HG02759 (cell line): ENCODE data around the gene JAKMIP1.

Source experiments
- ATAC-seq: cut with Tn5 transposase; IDR thresholded peaks from one replicate; pipeline ENCODE4 v1.9.1; 2021; ENCODE audit warnings: mild to moderate bottlenecking, moderate library complexity; ENCODE audit not compliant: unreplicated experiment

JAKMIP1 gene

GRCh38 chr4:6047130-6047673 lies 153.1 kb downstream of the JAKMIP1 start:
- no peak for ATAC-seq

GRCh38 chr4:6046526-6047129 lies 153.7 kb downstream of the JAKMIP1 start:
- ATAC-seq: no peak

GRCh38 chr4:6044805-6045204 lies 155.5 kb downstream of the JAKMIP1 start:
- no peak for ATAC-seq

GRCh38 chr4:6044276-6044675 lies 156.1 kb downstream of the JAKMIP1 start:
- no peak for ATAC-seq

- ATAC-seq: no peak
Observed at GRCh38 chr4:6043843-6044242, 156.5 kb downstream of the JAKMIP1 start.

DNA sequence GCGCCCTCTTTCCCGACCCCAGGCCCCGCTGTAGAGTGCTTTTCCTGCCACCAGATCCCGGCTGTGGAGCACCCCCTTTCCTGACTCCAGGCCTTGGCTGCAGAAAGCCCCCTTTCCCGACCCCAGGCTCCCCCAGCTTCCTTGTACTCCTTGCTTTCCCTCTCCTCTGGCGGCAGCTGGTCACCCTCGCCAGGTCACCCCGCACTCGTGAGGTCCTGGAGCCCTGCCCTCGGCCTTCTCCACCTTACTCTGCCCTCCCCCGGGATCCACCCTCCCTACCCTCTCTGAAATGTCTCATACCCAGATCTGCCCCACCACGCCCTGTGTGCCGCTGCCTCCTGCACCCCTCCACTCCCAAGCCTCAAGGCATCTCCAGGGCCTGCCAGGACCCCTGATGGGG lies 157.2 kb downstream of the JAKMIP1 start:
- no peak for ATAC-seq

GRCh38 chr4:6042293-6043063 lies 157.9 kb downstream of the JAKMIP1 start:
- no peak for ATAC-seq

GRCh38 chr4:6041800-6042199 lies 158.5 kb downstream of the JAKMIP1 start:
- ATAC-seq: no peak

GRCh38 chr4:6038711-6039110 lies 161.6 kb downstream of the JAKMIP1 start:
- ATAC-seq: no peak

DNA sequence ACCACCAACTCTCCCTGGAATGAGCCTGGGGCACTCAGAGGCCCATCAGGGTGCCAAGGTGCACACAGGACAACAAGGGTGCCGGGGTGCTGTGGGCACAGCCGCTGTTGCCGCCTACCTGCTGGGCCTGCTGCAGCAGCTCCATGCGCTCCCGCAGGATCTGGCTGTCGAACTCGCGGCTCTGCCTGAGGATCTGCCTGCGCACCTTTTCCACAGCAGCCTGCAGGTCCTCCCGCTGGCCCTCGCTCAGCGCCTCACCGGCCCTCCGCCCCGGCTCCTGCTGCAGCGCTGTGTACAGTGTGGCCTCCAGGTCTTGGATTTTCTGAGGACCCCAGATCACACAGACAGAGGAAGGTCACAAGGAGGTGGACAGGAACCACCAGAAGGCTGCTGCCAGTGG lies 164.6 kb downstream of the JAKMIP1 start:
- ATAC-seq: no peak

- ATAC-seq: no peak
Observed at GRCh38 chr4:6033381-6033780, 167.0 kb downstream of the JAKMIP1 start.

- ATAC-seq: no peak
Observed at GRCh38 chr4:6032249-6033244, 167.8 kb downstream of the JAKMIP1 start.

DNA sequence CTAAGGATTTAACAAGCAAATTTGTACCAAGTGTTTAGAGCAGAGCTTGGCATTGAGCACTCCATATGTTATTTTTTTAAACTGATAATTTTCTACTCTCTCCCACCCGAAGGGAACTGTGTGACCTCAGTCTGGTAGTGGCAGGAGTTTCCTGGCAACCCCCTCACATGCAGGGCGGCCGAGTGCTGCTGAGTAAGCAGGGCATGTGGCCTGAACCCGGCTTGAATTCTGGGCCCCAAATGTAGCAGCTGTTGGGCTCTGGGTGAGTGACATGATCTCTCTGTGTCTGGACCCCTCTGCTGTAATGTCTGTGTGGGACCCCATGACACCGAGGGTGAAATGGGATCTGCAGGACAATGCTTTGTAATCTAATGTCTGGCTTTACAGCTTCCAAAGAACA lies 168.5 kb downstream of the JAKMIP1 start:
- no peak for ATAC-seq

DNA sequence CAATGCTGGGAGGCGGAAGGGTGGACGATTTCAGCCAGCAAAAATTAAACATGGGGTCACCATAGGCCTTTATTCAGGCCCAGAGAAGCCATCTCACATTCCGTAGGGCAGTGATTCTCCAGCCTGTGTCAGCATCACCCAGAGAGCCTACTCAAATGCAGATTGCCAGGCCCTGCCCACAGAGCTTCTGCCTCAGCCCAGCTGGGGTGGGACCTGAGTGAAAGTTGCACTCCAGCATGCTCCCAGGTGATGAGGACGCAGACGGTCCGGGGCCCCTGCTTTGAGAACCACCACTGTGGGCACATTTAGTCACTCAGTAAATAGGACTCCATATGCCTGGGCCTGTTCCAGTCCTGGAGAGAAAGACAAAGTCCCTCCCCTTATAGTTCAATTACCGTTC lies 169.7 kb downstream of the JAKMIP1 start:
- ATAC-seq: no peak

- ATAC-seq: no peak
Observed at GRCh38 chr4:6029254-6029653, 171.1 kb downstream of the JAKMIP1 start.

- no peak for ATAC-seq
Observed at GRCh38 chr4:6028168-6028567, 172.2 kb downstream of the JAKMIP1 start.

DNA sequence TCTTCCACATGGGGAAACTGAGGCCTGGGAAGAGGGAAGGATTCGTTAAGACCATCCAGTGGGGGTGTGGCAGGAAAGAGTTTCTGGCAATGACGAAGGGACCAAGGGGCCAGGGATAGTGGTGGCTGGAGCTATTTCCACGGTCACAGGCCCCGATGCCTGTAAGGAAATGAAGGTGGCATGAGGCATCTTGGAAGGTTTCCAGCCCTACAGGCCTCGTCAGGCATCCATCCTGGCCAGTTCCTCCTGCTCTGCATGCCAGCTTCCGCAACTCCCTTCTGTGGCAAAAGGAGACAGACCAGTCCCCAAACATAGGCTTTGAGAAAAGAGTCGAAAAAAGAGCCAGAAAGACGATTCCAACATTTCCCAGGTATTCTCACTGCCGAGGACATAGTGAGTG lies 173.0 kb downstream of the JAKMIP1 start:
- ATAC-seq: no peak

- ATAC-seq: no peak
Observed at GRCh38 chr4:6024313-6024960, 175.9 kb downstream of the JAKMIP1 start.

DNA sequence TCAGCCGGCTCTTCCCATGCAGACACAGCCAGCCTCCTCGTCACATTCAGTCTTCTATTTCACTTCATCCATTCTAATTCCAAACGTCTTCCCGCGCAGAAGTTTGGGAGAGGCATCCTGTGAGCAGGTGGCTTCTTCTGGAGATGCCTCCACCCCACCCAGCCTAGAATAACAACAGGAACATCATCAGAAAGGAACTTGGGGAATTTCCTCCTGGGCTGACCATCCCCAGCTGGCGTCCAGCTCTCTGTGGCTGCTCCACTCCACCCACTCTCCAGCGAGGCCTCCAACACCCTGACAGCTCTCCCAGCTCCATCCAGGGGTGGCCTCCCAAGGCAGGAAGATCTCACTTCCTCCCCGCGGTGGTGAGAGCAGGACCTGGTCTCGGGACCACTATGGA lies 176.6 kb downstream of the JAKMIP1 start:
- no peak for ATAC-seq

- ATAC-seq: no peak
Observed at GRCh38 chr4:6022607-6023288, 177.6 kb downstream of the JAKMIP1 start.
